PC-3 (cell line): Measurements from ENCODE around the gene BIRC3. TPM values are rescaled to one million over a fixed set of nuclear protein-coding genes. Genes with fewer than 3 reads are reported as not detected.
"Not testable (repeated sequence)": the region's sequence is repeated elsewhere in the genome, so short reads cannot be mapped to it uniquely, and the experiment has no call there.

Experiments used
- ATAC-seq: fragments of 200-7000 bp; cut with Tn5 transposase; 2 replicates; pipeline ENCODE4 v1.9.1; 2020; ENCODE audit warnings: mild to moderate bottlenecking, moderate library complexity
- BruUV-seq: library from RNA; stranded (reverse); fragments of 400-500 nt; replicated peaks from 2 replicates; lab custom pipeline; 2021; lab: Mats Ljungman, UMichigan
- CTCF ChIA-PET: fragments of 300-600 bp; sonication (Branson Sonifier 250); formaldehyde crosslinking; loops from one replicate; lab custom pipeline; 2022; ENCODE audit warnings: antibody characterized with exemption; lab: Charles Lee
- POLR2A ChIA-PET: fragments of 300-600 bp; sonication (Branson Sonifier 250); formaldehyde crosslinking; loops from one replicate; lab custom pipeline; 2022; ENCODE audit warnings: antibody characterized with exemption; ENCODE audit not compliant: unreplicated experiment; lab: Charles Lee
- DNase-seq: peaks from one replicate; pipeline ENCODE4 v3.0.0-alpha.2; 2015
- H2AFZ ChIP-seq: fragments of 300-600 bp; sonication (generic); 2 replicates; pipeline ENCODE4 v1.6.0; 2016; ENCODE audit warnings: antibody characterized with exemption, low read length
- H3F3A ChIP-seq: fragments of 300-600 bp; sonication (generic); one replicate; pipeline ENCODE4 v1.6.0; 2017; ENCODE audit warnings: antibody characterized with exemption, low read length, control low read depth, mild to moderate bottlenecking; ENCODE audit not compliant: unreplicated experiment
- H3K27ac ChIP-seq: fragments of 300-600 bp; sonication (generic); 2 replicates; pipeline ENCODE4 v1.5.1; 2016; ENCODE audit warnings: mild to moderate bottlenecking, low read length
- H3K27me3 ChIP-seq: fragments of 300-600 bp; sonication (generic); 2 replicates; pipeline ENCODE4 v1.6.1; 2016; ENCODE audit warnings: low read length, mixed read lengths
- H3K36me3 ChIP-seq: fragments of 300-600 bp; sonication (generic); 2 replicates; pipeline ENCODE4 v1.6.1; 2016; ENCODE audit warnings: low read depth, mixed run types, low read length, mixed read lengths
- H3K4me1 ChIP-seq: fragments of 300-600 bp; sonication (generic); 2 replicates; pipeline ENCODE4 v1.5.1; 2016; ENCODE audit warnings: low read length; ENCODE audit not compliant: insufficient read depth
- H3K4me2 ChIP-seq: fragments of 300-600 bp; sonication (generic); 2 replicates; pipeline ENCODE4 v1.6.0; 2016; ENCODE audit warnings: low read length
- H3K4me3 ChIP-seq: fragments of 300-600 bp; sonication (generic); 2 replicates; pipeline ENCODE4 v1.5.1; 2016; ENCODE audit warnings: mild to moderate bottlenecking, low read length, mixed read lengths
- H3K79me2 ChIP-seq: fragments of 300-600 bp; sonication (generic); 2 replicates; pipeline ENCODE4 v1.6.1; 2017; ENCODE audit warnings: low read length, mixed read lengths
- H3K9ac ChIP-seq: fragments of 300-600 bp; sonication (generic); 2 replicates; pipeline ENCODE4 v1.6.0; 2016; ENCODE audit warnings: mild to moderate bottlenecking, low read length
- H3K9me2 ChIP-seq: fragments of 300-600 bp; sonication (generic); replicated peaks from 2 replicates; pipeline ENCODE4 v1.6.1; 2016; ENCODE audit warnings: mixed run types, low read length, mixed read lengths
- H3K9me3 ChIP-seq: fragments of 300-600 bp; sonication (generic); 2 replicates; pipeline ENCODE4 v1.6.1; 2016; ENCODE audit warnings: low read length, mixed read lengths
- H4K20me1 ChIP-seq: fragments of 300-600 bp; sonication (generic); 2 replicates; pipeline ENCODE4 v1.6.1; 2016; ENCODE audit warnings: low read length, mixed read lengths
- CTCF ChIP-seq: fragments of 300-600 bp; sonication (generic); conservative IDR thresholded peaks from 2 replicates; pipeline ENCODE4 v1.5.1; 2017; ENCODE audit warnings: antibody characterized with exemption, low read depth, mild to moderate bottlenecking, low read length
- EZH2 ChIP-seq: fragments of 300-600 bp; sonication (generic); IDR thresholded peaks from one replicate; pipeline ENCODE4 v1.6.1; 2017; ENCODE audit warnings: antibody characterized with exemption, mild to moderate bottlenecking, low read length; ENCODE audit not compliant: unreplicated experiment
- EZH2phosphoT487 ChIP-seq: fragments of 300-600 bp; sonication (generic); IDR thresholded peaks from 2 replicates; pipeline ENCODE4 v1.6.1; 2018; ENCODE audit warnings: mild to moderate bottlenecking, antibody characterized with exemption, low read length, borderline replicate concordance
- intact Hi-C: fragments of 100-400 bp; cut with micrococcal nuclease; formaldehyde crosslinking; loops from 2 replicates; pipeline ENCODE4 v1.9.0; 2023
- total RNA-seq: library from RNA; depleted of rRNA; stranded (reverse); fragments of >200 nt; gene quantifications from 2 replicates; pipeline ENCODE4 v1.2.3, GENCODE V29; 2014

Gene BIRC3
- total RNA-seq, 1 experiment from 2014 or later, result 4.2 TPM

DNA sequence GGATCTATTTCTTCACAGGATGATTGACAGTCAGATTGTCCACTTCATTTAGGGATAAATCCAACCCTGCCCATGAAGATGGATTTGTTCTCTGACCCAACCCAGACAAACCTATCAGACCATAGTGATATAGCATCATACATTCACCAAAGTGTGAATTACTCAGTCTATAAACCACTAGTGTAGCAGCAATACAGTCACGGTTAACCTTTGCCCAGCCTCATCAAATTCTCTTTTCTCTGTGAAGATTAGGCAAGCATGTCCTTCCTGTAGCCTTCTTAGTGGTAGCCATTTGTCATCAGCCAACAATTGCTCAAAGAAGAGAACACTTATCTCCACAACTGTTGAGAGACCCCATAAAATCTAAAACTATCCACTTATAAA is 15.3 kb downstream of the BIRC3 start:
- TF ChIP-seq CTCF (no peak), EZH2phosphoT487 (no peak), EZH2 (no peak)
- CTCF ChIA-PET, result no interaction called here
- POLR2A ChIA-PET, result interaction anchor here (0.6 kb wide), 2 partner anchors 18 to 20 kb away, joined by 4 to 12 read pairs; no protein-coding TSS in a partner anchor

DNA sequence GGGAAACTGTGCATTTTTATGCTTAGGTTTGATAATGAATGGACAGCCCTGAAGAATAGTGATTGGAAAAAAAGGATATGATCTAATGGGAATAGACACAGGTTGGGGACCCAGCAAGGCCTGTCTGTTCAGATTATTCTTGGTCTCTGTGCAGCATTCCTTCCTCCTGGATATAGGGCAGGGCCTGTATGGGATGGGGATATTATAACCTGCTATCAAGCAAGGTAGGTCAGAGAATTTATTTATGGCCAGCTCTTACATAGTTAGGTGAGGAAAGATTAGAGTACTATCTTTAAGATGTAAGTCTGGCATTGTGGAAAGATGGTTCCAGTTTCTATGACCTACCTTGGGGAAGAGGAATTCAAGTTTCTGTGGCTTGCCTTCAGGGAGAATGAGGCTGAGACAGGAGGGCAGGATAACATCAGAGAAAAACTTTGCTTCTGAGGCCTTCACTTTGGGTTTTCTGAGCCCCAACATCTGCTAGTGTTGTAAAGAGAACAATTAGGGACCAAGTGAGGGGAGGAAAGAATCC is 21.3 kb downstream of the BIRC3 start:
- no peaks in the 10 kb centered on the region for H4K20me1 ChIP-seq
- intact Hi-C loops, result loop anchor here (2.0 kb wide), 1 partner anchor 328 kb away; no protein-coding TSS in a partner anchor
- no peaks in the 10 kb centered on the region for H3K79me2 ChIP-seq
- H3K9me3 ChIP-seq, result no peaks in the 10 kb centered on the region
- TF ChIP-seq EZH2phosphoT487 (no peak), EZH2 (no peak), CTCF (no peak)
- no peak overlapping the region for H3K4me2 ChIP-seq
- H3K9me2 ChIP-seq, result no peaks in the 10 kb centered on the region
- DNase-seq, result no peak
- H2AFZ ChIP-seq, result no peak overlapping the region
- no peaks in the 10 kb centered on the region for H3K27me3 ChIP-seq
- no peaks in the 10 kb centered on the region for H3F3A ChIP-seq
- CTCF ChIA-PET, result no interaction called here
- POLR2A ChIA-PET, result no interaction called here
- H3K4me1 ChIP-seq, result no peaks in the 10 kb centered on the region; the same call in 1 of the 2 replicates
- no TSS peak for BruUV-seq
- no peak for ATAC-seq
- H3K27ac ChIP-seq, result no peak overlapping the region
- H3K36me3 ChIP-seq, result no peaks in the 10 kb centered on the region
- no peak overlapping the region for H3K9ac ChIP-seq
- no peak overlapping the region for H3K4me3 ChIP-seq

More for the DNA sequence above, 15.3 kb downstream of the BIRC3 start:
- no peaks in the 10 kb centered on the region for H3K79me2 ChIP-seq
- intact Hi-C loops, result no loop called here
- no TSS peak for BruUV-seq
- H3K4me1 ChIP-seq, result no peaks in the 10 kb centered on the region
- no peak overlapping the region for H2AFZ ChIP-seq
- no peaks in the 10 kb centered on the region for H4K20me1 ChIP-seq
- no peaks in the 10 kb centered on the region for H3K9me3 ChIP-seq
- no peaks in the 10 kb centered on the region for H3K27me3 ChIP-seq
- H3K9ac ChIP-seq, result no peak overlapping the region
- ATAC-seq (no peak), DNase-seq (no peak)
- no peaks in the 10 kb centered on the region for H3K9me2 ChIP-seq
- H3K27ac ChIP-seq, result no peak overlapping the region
- H3K4me3 ChIP-seq, result no peak overlapping the region
- no peaks in the 10 kb centered on the region for H3F3A ChIP-seq
- no peaks in the 10 kb centered on the region; the same call in 1 of the 2 replicates for H3K36me3 ChIP-seq
- H3K4me2 ChIP-seq, result no peak overlapping the region

GRCh38 chr11:102341311-102341710 is 24.0 kb downstream of the BIRC3 start:
- ChIA-PET POLR2A (interaction anchor here (0.6 kb wide), 2 partner anchors 72 to 450 kb away, joined by 4 to 6 read pairs; no protein-coding TSS in a partner anchor), CTCF (interaction anchor here (1.0 to 1.7 kb wide), 5 partner anchors 23 to 271 kb away, joined by 3 to 7 read pairs (median 4); no protein-coding TSS in a partner anchor)
- H3K9ac ChIP-seq, H3K27me3 ChIP-seq, H3F3A ChIP-seq, BruUV-seq, H3K79me2 ChIP-seq, H3K4me2 ChIP-seq, H3K9me2 ChIP-seq, H3K36me3 ChIP-seq, H3K9me3 ChIP-seq, H4K20me1 ChIP-seq, DNase-seq, H3K27ac ChIP-seq, H3K4me3 ChIP-seq, ATAC-seq: not testable (repeated sequence)
- peak overlapping the region; percentile 44 for H2AFZ ChIP-seq
- peaks cover 21% of the 10 kb centered on the region for H3K4me1 ChIP-seq
- intact Hi-C loops, result loop anchor here (1.0 to 10.0 kb wide), 4 partner anchors 53 to 427 kb away; partner anchors contain the start of genes ANGPTL5 and CEP126
